OCI-M2 (cell line): Measurements from ENCODE around the gene CRACR2B.

Experiments used
- DNase-seq: peaks from one replicate; lab custom pipeline; 2025; ENCODE audit not compliant: unreplicated experiment; lab: John Stamatoyannopoulos, UW

Gene CRACR2B

GRCh38 chr11:810040-810567, 17.6 kb upstream of the CRACR2B start:
- no peak for DNase-seq

DNA sequence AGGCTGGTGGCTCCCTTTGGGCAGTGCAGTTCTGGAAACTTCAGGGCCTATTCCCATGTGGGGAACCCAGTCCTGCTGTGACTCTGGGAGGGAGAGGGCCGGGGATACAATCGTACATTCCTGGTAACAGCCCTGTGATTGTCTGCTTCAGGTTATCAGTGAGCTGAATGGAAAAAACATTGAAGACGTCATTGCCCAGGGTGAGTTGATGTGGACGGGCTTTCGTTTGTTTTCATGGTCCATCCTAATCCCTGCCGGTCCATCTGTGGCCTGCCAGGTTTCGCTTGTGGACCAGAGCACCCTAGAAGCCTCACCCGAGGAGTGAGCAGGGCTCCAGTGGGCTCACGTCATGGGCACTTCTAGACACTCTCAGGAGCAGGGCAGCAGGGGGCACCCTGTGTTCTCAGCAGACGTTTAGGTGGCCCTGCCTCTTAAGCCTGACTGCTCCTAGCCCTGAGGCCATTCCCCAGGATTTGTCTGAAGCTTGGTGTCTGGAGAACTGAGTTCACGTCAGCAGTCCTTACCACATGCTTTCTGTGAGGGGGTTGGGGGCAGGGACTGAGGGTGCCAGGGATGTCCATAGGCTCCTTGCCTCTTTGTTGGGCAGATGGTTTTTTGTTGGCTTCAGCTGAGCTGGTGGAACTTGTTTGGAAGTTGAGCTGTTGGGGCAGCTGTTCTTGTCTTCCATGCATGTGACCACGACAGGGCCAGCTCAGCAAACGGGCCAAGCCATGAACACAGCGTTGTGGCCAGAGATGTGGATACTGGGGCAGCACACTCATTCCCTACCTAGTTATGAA, 16.1 kb upstream of the CRACR2B start:
- DNase-seq, result no peak

- DNase-seq, result no peak
Measured at GRCh38 chr11:812390-812789, 15.3 kb upstream of the CRACR2B start.

- no peak for DNase-seq
Measured at GRCh38 chr11:813072-813455, 14.7 kb upstream of the CRACR2B start.

GRCh38 chr11:813456-814096, 14.1 kb upstream of the CRACR2B start:
- no peak for DNase-seq

GRCh38 chr11:815675-816432, 11.9 kb upstream of the CRACR2B start:
- DNase-seq, result no peak

DNA sequence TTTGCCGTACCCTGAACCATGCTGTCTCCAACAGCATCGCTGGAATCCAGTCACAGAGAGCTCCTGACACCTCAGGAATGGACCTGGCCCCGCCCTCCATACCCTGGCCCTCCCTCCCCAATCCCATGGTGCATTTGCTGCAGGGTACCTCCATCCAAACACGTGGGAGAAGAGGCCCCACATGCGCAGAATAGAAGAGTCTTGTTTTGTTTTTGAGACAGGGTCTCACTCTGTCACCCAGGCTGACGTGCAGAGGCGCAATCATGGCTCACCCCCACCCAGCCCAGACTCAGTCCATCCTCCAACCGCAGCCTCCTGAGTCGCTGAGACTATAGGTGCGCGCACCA, 11.3 kb upstream of the CRACR2B start:
- DNase-seq, result no peak

- DNase-seq, result no peak
Measured at GRCh38 chr11:818396-819128, 9.2 kb upstream of the CRACR2B start, which contains the start of gene PNPLA2. Gene PNPLA2, plus strand, starts transcription at chr11:818914. Its CDS starts 805 bp downstream, at chr11:819719.

GRCh38 chr11:819129-819931, 8.4 kb upstream of the CRACR2B start:
- no peak for DNase-seq

GRCh38 chr11:819943-820649, 7.6 kb upstream of the CRACR2B start:
- no peak for DNase-seq

DNA sequence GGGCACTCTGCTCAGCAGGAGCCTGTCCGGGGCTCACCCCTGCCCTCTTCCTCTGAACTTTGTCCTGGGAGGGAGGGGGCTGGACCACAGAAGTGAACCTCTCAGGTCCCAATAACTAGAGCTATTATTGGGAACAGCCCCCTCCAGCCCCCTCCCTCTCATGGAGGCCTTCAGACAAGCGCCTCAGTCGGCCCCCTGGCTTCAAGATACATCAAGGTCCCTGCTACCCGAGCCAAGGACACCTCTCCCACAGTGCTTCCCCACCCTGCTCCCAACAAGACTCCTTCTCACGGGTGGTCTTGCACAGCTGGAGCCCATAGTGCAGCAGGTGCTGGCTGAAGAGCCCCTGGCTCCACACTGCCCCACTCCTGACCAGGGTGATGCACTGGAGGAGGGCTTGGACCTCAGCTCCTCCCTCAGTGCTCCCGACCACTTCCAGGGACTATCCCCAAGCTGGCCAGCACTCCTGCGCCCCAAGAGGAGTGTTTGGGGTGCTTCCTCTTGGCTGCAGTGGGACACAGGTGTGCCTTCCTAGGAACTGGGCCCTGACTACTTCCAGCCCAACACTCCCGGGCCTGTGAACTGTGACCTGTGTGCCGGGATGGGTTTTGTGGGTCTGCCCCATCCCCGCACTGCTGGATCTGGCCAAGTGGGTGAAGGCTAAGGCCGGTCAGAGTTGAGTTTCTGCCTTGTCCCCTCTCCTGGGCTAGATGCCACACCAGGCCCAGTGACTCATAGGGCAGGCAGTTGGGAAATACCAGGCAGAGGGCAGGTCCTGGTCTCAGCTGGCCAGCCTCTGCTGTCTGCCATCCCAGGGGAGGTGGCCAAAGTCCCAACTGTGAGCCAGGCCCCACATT, 6.8 kb upstream of the CRACR2B start:
- DNase-seq, result no peak

- DNase-seq, result no peak
Measured at GRCh38 chr11:821512-822371, 6.0 kb upstream of the CRACR2B start.

DNA sequence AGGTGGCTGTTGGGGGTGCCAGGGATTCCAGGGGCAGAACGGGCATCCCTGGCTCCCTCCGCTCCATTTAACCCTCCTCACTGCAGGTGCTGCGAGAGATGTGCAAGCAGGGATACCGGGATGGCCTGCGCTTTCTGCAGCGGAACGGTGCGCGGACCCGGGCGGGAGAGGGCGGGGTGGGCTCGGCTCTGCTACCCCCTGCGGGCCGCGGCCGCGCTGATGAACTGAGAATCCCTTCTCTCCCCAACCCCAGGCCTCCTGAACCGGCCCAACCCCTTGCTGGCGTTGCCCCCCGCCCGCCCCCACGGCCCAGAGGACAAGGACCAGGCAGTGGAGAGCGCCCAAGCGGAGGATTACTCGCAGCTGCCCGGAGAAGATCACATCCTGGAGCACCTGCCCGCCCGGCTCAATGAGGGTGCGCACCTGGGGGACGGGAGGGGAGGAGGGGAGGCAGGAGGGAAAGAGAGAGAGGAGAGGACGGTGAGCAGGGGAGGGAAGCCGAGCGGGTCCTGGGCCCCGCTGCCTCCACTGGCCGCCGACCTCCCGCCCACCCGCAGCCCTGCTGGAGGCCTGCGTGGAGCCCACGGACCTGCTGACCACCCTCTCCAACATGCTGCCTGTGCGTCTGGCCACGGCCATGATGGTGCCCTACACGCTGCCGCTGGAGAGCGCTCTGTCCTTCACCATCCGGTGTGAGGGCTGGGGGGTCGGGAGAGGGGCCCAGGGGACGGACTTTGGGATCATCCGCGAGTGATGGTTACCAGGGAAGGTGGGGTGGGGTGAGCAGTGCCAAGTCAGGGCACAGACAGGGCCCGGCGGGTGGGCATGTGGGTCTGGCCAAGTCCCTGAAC, 4.1 kb upstream of the CRACR2B start:
- DNase-seq, result no peak

GRCh38 chr11:824292-824880, 3.3 kb upstream of the CRACR2B start:
- no peak for DNase-seq

- DNase-seq, result no peak
Measured at GRCh38 chr11:824942-825341, 2.8 kb upstream of the CRACR2B start.
